Measurements from ENCODE around the gene CDKN2D.

GRCh38 chr19:10586396-10586795, 17.6 kb upstream of the CDKN2D start:
- TF ChIP-seq CTCF (IDR thresholded peaks at IDR 0.05) (no peak), EP300 (IDR thresholded peaks at IDR 0.05) (no peak)

All from tibial nerve (tissue), 4 donors.